Calu3 (cell line): ENCODE data around the gene LRRTM3. TPM values are rescaled to one million over a fixed set of nuclear protein-coding genes. Genes with fewer than 3 reads are reported as not detected.

Experiments used
- BruUV-seq: library from RNA; stranded (reverse); fragments of 400-500 nt; replicated peaks from 2 replicates; lab custom pipeline; 2021; lab: Mats Ljungman, UMichigan
- CTCF ChIA-PET: fragments of 300-600 bp; sonication (Branson Sonifier 250); formaldehyde crosslinking; loops from one replicate; lab custom pipeline; 2022; ENCODE audit warnings: antibody characterized with exemption; lab: Charles Lee
- DNase-seq: peaks from one replicate; pipeline ENCODE4 v3.0.0; 2022
- H3K27ac Mint-ChIP-seq: one replicate; pipeline ENCODE4 v1.8.0; 2022; ENCODE audit warnings: mixed read lengths; ENCODE audit not compliant: unreplicated experiment
- H3K27me3 Mint-ChIP-seq: one replicate; pipeline ENCODE4 v1.8.0; 2022; ENCODE audit warnings: mixed read lengths; ENCODE audit not compliant: unreplicated experiment
- H3K36me3 Mint-ChIP-seq: one replicate; pipeline ENCODE4 v1.8.0; 2022; ENCODE audit warnings: mild to moderate bottlenecking, moderate library complexity, mixed read lengths; ENCODE audit not compliant: insufficient read depth, unreplicated experiment
- H3K4me1 Mint-ChIP-seq: one replicate; pipeline ENCODE4 v1.8.0; 2022; ENCODE audit warnings: mild to moderate bottlenecking, low read depth, mixed read lengths; ENCODE audit not compliant: unreplicated experiment
- H3K4me3 Mint-ChIP-seq: one replicate; pipeline ENCODE4 v1.8.0; 2022; ENCODE audit warnings: mild to moderate bottlenecking, low read depth, moderate library complexity, mixed read lengths; ENCODE audit not compliant: unreplicated experiment
- H3K9me3 Mint-ChIP-seq: one replicate; pipeline ENCODE4 v1.8.0; 2022; ENCODE audit warnings: low read depth, mixed read lengths; ENCODE audit not compliant: unreplicated experiment
- intact Hi-C: fragments of 100-400 bp; cut with micrococcal nuclease; formaldehyde crosslinking; loops from one replicate; pipeline ENCODE4 v1.10.0; 2022; ENCODE audit not compliant: unreplicated experiment
- total RNA-seq: library from RNA; stranded (reverse); gene quantifications from 2 replicates; pipeline ENCODE4 v1.2.3, GENCODE V29; 2022
- TF ChIP-seq, protein P1 (sequence below): fragments of 200-600 bp; IDR thresholded peaks from one replicate; pipeline ENCODE4 v1.8.0; 2022; ENCODE audit warnings: antibody characterized with exemption; ENCODE audit not compliant: unreplicated experiment

The LRRTM3 gene
- total RNA-seq, 1 experiment from 2014 or later: not detected

DNA sequence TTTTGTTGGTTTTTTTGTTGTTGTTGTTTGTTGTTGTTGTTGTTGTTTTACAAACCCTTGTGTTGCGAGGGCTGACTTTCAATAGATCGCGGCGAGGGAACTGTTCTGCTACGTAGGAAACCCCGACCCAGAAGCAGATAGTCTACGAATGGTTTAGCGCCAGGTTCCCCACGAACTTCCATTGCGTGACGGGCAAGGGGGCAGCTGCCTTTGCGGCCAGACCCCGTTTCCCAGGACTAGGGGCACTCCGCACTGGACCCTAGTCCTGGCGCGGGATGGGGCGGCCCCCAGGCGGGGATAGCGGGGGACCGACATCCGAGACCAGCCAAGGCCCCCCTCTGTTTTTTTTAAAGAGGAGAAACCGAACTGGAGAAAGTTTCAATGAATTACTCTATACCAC, 119.6 kb downstream of the LRRTM3 start:
- H3K27me3 Mint-ChIP-seq: no peaks in the 10 kb centered on the region
- no peaks in the 10 kb centered on the region for H3K36me3 Mint-ChIP-seq
- TF ChIP-seq, protein P1, sequence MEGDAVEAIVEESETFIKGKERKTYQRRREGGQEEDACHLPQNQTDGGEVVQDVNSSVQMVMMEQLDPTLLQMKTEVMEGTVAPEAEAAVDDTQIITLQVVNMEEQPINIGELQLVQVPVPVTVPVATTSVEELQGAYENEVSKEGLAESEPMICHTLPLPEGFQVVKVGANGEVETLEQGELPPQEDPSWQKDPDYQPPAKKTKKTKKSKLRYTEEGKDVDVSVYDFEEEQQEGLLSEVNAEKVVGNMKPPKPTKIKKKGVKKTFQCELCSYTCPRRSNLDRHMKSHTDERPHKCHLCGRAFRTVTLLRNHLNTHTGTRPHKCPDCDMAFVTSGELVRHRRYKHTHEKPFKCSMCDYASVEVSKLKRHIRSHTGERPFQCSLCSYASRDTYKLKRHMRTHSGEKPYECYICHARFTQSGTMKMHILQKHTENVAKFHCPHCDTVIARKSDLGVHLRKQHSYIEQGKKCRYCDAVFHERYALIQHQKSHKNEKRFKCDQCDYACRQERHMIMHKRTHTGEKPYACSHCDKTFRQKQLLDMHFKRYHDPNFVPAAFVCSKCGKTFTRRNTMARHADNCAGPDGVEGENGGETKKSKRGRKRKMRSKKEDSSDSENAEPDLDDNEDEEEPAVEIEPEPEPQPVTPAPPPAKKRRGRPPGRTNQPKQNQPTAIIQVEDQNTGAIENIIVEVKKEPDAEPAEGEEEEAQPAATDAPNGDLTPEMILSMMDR: no peak
- no peak for DNase-seq
- intact Hi-C loops: no loop called here
- no peaks in the 10 kb centered on the region for H3K9me3 Mint-ChIP-seq
- no TSS peak for BruUV-seq
- CTCF ChIA-PET: no interaction called here
- H3K27ac Mint-ChIP-seq: no peak overlapping the region
- H3K4me3 Mint-ChIP-seq: no peak overlapping the region
- H3K4me1 Mint-ChIP-seq: no peaks in the 10 kb centered on the region

DNA sequence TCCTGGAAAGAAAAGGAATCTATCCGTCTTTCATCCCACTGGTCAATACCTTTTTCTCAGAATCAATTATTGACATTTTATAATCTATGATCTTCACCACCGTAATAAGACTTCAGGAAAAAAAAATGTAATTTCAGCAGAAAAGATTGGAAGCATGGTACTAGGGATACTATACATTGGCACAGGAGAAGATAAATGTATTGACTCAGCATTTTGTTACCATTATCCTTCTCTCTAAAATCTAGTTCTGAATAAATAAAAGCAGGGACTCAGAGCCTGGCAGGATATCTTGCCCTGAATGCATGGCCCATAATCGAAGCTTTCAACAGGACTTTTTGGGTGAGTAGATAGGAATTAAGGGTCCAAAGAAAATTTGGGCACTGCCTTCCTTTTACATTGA, 120.7 kb downstream of the LRRTM3 start:
- H3K27ac Mint-ChIP-seq: no peak overlapping the region
- no peaks in the 10 kb centered on the region for H3K9me3 Mint-ChIP-seq
- no peak for DNase-seq
- H3K36me3 Mint-ChIP-seq: no peaks in the 10 kb centered on the region
- H3K4me3 Mint-ChIP-seq: no peak overlapping the region
- H3K27me3 Mint-ChIP-seq: no peaks in the 10 kb centered on the region
- H3K4me1 Mint-ChIP-seq: no peaks in the 10 kb centered on the region
- intact Hi-C loops: no loop called here
- CTCF ChIA-PET: interaction anchor here (0.5 kb wide), 1 partner anchor 773 kb away, joined by 7 read pairs; no protein-coding TSS in a partner anchor
- BruUV-seq: no TSS peak
- TF ChIP-seq, protein P1: no peak

DNA sequence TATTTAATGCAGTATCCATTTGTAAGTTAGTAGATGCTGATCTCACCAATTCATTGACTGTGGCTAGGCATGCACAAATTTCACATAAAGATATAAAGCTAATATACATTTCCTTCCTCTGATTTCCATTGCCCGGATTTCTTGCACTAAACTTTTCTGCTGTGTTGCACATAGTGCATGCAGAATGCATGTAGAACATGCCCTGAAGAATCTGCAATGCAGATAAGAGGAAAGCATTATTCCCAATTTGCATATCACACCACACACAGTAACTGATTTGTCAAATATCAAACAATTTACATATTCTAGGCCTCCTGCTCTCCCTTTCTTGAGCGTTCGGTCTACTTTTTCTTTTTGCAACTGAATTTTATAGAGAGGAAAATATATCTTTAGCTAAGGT, 124.2 kb downstream of the LRRTM3 start:
- H3K27ac Mint-ChIP-seq: no peak overlapping the region
- no TSS peak for BruUV-seq
- no peaks in the 10 kb centered on the region for H3K9me3 Mint-ChIP-seq
- H3K36me3 Mint-ChIP-seq: no peaks in the 10 kb centered on the region
- CTCF ChIA-PET: no interaction called here
- no peak overlapping the region for H3K4me3 Mint-ChIP-seq
- TF ChIP-seq, protein P1: no peak
- no peaks in the 10 kb centered on the region for H3K27me3 Mint-ChIP-seq
- intact Hi-C loops: no loop called here
- no peak for DNase-seq
- H3K4me1 Mint-ChIP-seq: no peaks in the 10 kb centered on the region

DNA sequence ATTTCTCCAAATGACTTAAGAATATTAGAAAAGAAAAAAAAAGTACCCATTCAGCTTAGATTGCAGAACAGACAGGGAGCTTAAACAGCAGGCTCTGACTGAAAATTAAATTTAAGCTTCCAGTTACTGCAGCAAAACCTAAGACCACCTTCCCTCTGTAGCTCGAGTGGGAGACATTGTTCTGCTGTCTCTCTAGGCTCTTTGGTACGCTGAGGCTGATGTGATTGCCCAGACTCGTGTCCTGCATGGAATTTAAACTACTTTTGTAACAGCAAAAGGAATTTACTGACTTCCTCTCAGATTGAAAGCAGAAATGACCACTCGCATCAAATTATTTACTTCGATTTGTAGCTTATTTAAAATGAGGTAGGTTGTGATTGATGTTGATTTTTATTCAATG, 124.6 kb downstream of the LRRTM3 start:
- H3K4me1 Mint-ChIP-seq: no peaks in the 10 kb centered on the region
- no peak overlapping the region for H3K27ac Mint-ChIP-seq
- CTCF ChIA-PET: no interaction called here
- no peaks in the 10 kb centered on the region for H3K9me3 Mint-ChIP-seq
- BruUV-seq: no TSS peak
- no peak for DNase-seq
- H3K4me3 Mint-ChIP-seq: no peak overlapping the region
- H3K27me3 Mint-ChIP-seq: no peaks in the 10 kb centered on the region
- H3K36me3 Mint-ChIP-seq: no peaks in the 10 kb centered on the region
- intact Hi-C loops: no loop called here
- TF ChIP-seq, protein P1: no peak
